HG03064 (cell line): ENCODE measurements around the gene CNGA3.
A peak's percentile ranks its signal among the peaks of the same experiment; 100 is the strongest.
"Not testable (repeated sequence)": the region's sequence is repeated elsewhere in the genome, so short reads cannot be mapped to it uniquely, and the experiment has no call there.

Source experiments
- ATAC-seq: cut with Tn5 transposase; IDR thresholded peaks from one replicate; pipeline ENCODE4 v1.9.1; 2021; ENCODE audit warnings: low read depth; ENCODE audit not compliant: unreplicated experiment

Gene CNGA3

GRCh38 chr2:98394595-98395153 is 48.4 kb downstream of the CNGA3 start:
- no peak for ATAC-seq

DNA sequence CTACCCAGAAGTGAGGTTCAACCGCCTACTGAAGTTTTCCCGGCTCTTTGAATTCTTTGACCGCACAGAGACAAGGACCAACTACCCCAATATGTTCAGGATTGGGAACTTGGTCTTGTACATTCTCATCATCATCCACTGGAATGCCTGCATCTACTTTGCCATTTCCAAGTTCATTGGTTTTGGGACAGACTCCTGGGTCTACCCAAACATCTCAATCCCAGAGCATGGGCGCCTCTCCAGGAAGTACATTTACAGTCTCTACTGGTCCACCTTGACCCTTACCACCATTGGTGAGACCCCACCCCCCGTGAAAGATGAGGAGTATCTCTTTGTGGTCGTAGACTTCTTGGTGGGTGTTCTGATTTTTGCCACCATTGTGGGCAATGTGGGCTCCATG is 49.7 kb downstream of the CNGA3 start:
- ATAC-seq = no peak

- no peak for ATAC-seq
These were observed 50.6 kb downstream of the CNGA3 start for GRCh38 chr2:98396745-98397355.

DNA sequence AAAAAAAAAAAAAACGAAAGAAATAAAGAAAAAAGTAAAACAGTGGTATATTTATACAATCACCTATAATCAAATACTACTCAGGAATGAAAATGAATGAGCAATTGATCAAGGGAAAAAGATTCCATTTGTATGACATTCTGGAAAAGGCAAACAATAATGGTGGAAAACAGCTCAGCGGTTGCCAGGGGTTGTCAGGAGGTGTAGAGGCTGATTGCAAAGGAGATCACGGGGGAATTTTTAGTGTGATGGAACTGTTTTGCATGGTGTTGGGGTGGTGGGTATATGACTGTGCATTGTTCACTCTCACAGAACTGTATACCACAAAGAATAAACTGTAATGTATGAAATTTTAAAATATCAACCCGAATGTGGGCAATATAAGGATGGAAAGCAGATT is 52.9 kb downstream of the CNGA3 start:
- no peak for ATAC-seq

- no peak for ATAC-seq
These were observed 57.6 kb downstream of the CNGA3 start for GRCh38 chr2:98403878-98404277.

DNA sequence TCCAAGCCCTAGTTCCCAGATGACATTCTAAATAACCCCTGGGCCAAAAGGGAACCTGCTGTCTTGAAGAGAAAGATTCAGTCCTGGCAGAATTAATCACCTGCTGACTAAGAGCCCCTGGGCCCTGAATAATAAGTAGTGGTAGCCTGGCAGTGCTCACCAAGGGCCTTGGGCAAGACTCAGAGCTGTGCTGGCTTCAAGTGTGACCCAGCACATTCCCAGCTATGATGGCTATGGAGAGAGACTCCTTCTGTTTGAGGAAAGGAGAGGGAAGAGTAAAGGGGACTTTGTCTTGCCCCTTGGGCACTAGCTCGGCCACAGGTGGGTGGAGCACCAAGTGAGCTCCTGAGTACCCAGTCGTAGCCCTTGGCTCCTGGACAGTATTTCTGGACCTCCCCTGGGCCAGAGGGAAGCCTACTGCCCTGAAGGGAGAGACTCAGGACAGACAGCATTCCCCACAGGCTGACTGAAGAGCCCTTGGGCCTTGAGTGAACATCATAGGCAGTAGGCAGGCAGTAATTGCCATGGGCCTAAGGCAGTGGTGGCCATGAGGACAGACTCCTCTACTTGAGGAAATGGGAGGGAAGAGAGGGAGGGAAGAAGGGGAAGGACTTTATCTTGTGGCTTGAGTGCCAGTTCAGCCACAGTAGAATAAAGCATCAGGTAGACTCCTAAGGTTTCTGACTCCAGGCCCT is 58.4 kb downstream of the CNGA3 start:
- no peak for ATAC-seq

- no peak for ATAC-seq
These were observed 59.0 kb downstream of the CNGA3 start for GRCh38 chr2:98405301-98405700.

DNA sequence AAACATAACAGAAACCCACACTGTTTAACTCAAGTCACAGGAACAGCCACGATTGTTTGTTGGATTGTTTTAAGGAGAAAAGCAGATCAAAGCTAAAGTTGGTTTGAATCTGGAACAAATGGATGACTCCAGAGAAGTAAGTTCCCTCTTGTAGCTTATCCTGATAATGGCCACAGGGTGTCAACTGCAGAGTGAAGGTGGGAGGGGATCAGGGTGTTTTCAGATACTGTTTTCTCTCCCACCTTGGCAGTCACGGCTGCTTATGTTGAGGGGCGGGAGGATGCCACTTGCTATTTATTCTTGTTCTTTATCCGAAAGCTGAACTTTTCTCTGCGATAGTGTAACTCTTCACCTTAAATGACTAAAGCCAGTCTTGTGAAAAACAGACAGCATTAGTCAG is 61.9 kb downstream of the CNGA3 start:
- no peak for ATAC-seq

DNA sequence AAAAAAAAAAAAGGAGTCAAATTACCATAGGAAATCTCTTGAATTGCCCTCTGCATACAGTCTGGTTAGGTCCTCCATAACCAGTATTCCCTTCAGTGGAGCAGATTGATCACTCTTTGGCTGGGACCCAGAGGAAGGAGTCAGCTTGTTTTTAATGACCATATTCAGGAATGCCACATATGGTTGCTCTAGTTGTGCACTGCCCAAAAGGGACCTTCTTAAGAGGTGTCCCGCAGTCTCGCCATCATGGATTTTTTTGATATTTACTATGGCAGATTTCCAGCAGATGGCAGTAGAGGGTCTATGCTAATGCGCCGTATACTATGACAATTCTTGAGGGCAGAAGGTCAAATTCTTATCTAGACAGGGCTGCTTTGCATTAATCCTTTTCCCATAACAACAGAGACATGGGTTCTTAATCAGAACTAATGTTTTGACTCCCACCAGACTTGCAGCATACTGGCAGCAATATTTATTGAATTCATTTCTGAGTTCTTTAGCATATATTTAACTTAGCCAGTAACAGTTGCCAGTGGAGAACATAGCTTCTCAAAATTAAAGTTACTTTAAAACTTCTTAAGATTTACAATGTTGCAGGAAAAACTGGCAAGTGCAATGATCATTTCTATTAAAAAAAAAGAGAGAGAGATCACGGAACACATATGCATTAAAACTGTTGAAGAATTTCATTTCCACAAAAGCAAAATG is 66.6 kb downstream of the CNGA3 start:
- ATAC-seq = peak; percentile 63

DNA sequence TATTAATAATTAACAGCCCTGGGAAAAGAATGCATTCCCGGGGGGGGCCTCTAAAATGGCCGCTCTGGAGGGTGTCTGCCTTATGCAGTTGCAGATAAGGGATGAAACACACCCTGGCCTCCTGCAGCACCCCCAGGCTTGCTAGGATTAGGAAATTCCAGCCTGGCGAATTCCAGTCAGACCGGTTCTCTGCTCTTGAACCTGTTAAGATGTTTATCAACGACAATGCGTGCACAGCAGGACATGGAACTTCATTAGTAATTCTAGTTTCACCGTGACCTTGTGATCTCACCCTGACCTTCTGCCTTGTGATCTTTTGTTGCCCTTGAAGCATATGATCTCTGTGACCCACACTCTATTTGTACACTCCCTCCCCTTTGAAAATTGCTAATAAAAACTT is 68.0 kb downstream of the CNGA3 start:
- not testable (repeated sequence) for ATAC-seq

DNA sequence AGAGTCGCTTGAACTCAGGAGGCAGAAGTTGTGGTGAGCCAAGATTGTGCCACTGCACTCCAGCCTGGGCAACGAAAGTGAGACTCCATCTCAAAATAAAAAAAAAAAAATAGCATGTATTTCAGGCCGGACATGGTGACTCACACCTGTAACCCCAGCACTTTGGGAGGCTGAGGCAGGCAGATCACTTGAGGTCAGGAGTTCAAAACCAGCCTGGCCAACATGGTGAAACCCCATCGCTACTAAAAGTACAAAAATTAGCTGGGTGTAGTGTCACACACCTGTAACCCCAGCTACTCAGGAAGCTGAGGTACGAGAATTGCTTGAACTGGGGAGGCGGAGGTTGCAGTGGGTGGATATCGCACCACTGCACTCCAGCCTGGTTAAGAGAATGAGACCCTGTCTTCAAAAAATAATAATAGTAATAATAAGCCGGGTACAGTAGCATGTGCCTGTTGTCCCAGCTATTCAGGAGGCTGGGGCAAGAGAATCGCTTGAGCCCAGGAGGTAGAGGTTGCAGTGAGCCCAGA is 69.5 kb downstream of the CNGA3 start:
- not testable (repeated sequence) for ATAC-seq

GRCh38 chr2:98416383-98417159 is 70.3 kb downstream of the CNGA3 start:
- no peak for ATAC-seq

DNA sequence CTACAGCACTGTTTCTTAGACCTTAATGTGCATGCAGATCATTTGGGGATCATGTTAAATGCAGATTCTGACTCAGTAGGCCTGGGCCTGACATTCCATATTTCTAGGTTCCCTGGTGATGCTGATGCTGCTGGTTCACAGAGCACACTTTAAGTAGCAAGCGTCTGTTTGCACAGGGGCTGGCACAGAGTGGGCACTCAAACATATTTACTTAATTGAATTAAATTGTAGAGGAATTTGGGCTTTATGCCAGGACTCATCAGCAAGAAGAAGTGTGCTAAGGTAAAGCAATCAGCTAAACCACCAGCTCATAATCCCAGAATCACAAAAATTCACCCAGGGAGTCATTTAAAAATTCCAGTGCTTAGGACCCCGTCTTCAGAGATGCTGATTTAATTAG is 73.3 kb downstream of the CNGA3 start:
- no peak for ATAC-seq

DNA sequence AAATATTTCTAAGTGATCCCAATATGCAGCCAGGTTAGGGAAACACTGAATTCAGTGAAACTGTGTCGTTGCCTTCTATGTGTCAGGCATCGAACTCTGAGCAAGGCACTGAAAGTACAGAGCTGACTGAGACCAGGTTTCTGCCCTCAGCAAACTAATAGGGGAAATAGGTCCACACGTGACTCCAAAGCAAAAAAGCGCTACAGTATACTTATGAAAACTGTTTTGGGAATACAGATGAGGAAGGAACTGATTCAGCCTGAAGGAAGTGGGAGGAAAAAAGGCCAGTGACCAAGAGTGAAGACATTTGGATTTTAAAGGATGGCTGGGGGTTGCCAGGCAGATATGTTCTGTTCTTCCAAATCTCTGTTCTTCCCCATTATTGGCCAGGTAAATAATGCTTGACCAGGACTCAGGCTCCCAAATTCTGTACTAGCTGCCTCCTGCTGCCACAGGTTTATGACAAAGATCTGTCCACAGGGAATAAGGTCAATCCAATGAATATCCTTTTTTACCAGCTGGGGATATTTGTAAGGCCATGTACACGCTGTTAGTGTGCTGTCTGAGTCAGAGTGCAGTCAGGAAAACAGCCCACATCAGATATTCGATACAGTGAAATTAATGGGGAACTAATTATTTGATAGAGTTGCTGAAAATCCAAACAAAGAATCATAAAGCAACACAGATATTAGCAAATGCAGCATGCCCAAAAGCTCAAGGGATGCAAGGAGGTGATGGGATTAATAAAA is 73.9 kb downstream of the CNGA3 start:
- no peak for ATAC-seq

GRCh38 chr2:98422449-98422848 is 76.2 kb downstream of the CNGA3 start:
- ATAC-seq = no peak

DNA sequence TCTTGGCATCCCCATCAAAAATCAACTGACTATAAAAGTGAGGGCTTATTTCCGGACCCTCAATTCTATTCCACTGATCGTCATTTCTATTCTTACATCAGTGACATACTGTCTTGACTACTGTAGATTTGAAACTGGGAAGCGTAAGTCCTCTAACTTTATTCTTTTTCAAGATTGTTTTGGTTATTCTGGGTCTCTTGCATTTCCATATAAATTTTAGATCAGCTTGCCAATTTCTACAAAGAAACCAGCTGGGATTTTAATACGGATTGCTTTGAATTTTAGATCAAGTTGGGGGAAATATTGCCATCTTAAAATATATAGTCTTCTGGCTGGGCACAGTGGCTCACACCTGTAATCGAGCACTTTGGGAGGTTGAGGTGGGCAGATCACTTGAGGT is 80.5 kb downstream of the CNGA3 start:
- no peak for ATAC-seq

GRCh38 chr2:98432145-98432544 is 85.9 kb downstream of the CNGA3 start:
- ATAC-seq = no peak

DNA sequence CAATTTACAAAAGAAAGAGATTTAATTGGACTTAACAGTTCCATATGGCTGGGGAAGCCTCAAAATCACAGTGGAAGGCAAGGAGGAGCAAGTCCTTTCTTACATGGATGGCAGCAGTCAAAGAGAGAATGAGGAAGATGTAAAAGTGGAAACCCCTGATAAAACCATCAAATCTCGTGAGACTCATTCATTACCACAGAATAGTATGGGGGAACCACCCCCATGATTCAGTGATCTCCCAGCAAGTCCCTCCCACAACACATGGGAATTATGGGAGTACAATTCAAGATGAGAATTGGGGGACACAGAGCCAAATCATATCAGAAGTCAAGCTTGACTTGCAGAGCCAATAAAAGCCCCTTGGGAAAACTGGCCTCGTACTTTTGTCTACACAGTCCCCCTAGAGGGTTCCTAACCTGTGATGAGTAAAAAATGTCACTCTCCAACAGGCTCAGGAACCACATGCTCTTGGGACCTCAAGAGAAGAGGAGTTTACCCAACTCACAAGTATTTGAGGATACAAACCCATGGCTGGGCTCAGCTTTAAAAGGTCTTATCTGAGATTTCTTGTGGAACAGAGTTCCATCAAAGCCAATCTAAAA is 87.2 kb downstream of the CNGA3 start:
- no peak for ATAC-seq

DNA sequence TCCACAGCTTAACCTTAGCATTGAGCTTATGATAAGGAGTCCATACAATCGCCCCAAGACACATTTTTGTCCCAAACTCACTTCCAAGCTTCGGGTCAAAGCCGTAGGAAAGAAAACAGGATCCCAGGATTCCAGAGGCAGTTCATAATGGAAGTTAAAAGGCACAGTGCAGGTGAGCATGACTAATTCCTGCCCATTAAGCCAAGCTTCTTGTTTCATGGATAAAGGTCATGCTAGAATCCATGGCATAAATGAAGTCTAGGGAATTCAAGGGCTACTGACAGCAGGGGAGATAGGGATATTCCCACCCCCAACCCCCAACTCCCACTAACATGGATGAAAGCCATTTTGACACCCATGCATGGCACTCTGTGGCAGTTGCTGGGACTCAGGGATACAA is 88.2 kb downstream of the CNGA3 start:
- no peak for ATAC-seq
